GM13976 (cell line): Measurements from ENCODE around the gene CERK.

Experiments used
- DNase-seq: peaks from one replicate; pipeline ENCODE4 v3.0.0; 2012; ENCODE audit warnings: low spot score
- in situ Hi-C: fragments of 300-500 bp; cut with MboI; formaldehyde crosslinking; loops from one replicate; pipeline ENCODE4 v1.12.0; 2022; ENCODE audit warnings: low sequenced_read_pairs, mixed read lengths, inconsistent platforms; ENCODE audit not compliant: unreplicated experiment
- TF ChIP-seq, protein P1 (sequence below): IDR thresholded peaks from 2 replicates; pipeline ENCODE4 v1.5.1; 2012; ENCODE audit warnings: borderline replicate concordance, mild to moderate bottlenecking; ENCODE audit not compliant: insufficient read depth; ENCODE audit errors: extremely low read depth, missing control alignments, control extremely low read depth

The CERK gene

DNA sequence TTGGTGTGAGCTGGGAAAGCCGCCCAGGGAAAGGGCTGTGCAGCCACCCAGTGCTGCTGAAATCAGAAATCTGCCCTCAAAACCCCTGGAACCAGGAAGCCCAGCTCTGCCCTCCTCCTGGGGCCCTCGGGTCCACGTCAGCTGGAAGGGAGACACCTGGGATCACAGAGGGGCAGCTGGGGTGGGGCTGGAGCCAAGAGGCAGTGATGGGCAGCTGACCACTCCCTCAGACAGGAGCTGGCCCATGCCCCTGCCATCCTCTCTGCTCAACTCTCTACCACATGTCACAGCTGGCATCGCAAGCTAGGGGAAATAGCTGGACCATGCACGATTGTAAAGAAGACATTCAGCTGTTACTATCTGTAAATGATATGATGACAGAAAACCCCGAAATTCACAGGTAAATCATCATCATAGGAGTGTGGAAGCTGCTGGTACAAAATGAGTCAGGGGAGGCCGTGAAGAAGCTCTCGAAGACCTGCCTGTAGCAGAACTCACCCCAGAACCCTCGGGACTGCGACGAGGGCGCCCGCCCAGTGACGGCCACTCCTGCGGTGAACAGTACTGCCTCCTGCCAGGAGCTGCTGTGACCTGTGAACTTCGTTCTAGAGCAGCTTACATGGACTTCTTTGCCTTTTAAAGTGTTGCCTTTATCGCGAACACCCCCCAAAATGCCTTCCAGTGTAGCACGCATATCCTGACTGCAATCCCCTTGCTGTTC, 55.9 kb downstream of the CERK start:
- TF ChIP-seq, protein P1, sequence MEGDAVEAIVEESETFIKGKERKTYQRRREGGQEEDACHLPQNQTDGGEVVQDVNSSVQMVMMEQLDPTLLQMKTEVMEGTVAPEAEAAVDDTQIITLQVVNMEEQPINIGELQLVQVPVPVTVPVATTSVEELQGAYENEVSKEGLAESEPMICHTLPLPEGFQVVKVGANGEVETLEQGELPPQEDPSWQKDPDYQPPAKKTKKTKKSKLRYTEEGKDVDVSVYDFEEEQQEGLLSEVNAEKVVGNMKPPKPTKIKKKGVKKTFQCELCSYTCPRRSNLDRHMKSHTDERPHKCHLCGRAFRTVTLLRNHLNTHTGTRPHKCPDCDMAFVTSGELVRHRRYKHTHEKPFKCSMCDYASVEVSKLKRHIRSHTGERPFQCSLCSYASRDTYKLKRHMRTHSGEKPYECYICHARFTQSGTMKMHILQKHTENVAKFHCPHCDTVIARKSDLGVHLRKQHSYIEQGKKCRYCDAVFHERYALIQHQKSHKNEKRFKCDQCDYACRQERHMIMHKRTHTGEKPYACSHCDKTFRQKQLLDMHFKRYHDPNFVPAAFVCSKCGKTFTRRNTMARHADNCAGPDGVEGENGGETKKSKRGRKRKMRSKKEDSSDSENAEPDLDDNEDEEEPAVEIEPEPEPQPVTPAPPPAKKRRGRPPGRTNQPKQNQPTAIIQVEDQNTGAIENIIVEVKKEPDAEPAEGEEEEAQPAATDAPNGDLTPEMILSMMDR: no peak
- no peak for DNase-seq
- in situ Hi-C loops: loop anchor here (10.0 kb wide), 1 partner anchor 117 kb away; no protein-coding TSS in a partner anchor

DNA sequence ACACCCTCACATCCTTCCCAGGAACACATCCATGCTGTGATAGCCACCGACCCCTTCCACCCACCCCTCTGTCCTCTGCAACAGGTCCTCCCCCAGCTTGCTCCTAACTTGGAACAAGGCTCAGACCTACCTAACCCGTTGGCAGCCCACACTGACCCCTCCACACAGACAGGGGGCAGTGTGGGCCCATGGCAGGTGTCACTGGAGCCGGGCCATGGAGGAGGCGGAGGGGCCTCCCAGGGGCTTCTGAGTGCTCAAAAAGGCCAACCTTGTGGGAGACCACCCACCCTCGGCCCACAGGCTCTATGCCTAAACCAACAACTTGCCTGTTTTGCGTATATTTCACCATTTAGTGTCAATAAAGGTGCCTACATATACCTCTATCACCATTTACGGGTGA, 57.0 kb downstream of the CERK start:
- TF ChIP-seq, protein P1: peak; percentile 51
- DNase-seq: peak; percentile 66
- in situ Hi-C loops: loop anchor here (10.0 kb wide), 1 partner anchor 116 kb away; no protein-coding TSS in a partner anchor

DNA sequence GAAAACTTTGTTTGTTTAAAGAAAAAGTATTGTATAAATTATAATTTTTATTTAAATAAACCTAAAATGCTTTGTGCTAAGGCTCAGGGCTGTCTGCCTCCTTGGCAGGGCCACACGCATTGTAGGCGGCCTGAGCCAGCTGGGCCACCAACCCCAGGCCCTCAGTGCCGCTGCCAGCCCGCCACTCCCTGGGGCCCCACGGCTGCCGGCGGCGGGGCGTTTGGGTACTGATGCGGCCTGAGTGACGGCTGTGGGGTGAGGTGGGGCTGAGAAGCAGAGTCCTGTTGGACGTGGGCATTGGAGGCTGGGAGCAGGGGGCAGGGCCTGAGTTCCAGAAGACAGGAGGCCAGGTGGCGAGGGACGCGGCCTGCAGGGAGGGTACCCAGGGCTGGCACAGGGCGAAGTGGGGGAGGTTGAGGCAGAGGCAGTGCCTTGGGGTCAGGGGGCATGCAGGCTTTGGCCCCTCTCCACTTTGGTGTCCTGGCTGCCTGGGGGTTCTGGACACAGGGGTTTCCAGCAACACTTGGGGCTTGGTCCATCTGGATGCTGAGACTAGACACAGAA, 58.3 kb downstream of the CERK start:
- in situ Hi-C loops: loop anchor here (10.0 kb wide), 1 partner anchor 115 kb away; no protein-coding TSS in a partner anchor
- DNase-seq: no peak
- TF ChIP-seq, protein P1: no peak

DNA sequence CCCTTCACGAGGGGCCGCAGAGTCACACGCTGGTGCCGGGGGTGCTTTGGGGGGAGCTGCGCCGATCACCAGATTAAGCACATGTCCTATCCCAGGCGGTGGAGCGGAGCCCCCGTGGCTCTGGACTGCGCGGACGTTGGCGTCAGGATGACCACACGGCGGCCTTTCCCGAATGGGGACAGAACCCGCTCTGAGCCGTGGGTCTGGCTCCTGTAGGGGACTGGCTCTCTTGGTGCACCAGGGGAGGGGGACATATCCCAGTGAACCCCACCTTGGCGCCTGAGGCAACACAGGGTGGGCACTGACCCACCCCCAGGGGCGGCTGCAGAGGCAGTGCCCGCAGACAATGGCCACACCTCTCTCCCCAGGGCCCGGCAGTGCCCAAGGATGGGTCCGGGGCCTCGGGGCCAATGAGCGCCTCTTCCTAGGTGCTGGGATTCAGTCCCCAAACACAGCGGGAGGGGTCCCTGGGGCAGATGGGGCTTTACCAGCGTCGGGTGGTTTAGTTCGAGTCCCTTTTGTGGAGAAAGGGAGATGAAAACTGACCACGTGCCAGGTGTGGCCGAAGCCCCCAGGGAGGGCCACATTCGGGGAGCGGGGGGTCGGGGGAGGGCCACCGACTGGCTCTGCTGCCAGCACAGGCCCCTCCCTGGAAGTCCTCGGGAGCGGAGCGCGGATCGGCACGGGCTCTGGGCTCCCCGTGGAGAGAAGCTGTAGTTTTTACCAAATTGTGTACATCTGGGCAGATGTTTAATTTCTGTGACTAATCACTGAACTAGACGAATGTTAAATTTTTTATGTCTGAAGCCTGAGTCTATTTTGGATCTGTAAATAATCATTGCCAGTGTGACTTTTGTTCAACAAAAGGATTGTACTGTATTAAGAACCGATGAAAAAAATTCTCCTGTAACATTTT, 59.0 kb downstream of the CERK start:
- TF ChIP-seq, protein P1: no peak
- DNase-seq: no peak
- in situ Hi-C loops: no loop called here

DNA sequence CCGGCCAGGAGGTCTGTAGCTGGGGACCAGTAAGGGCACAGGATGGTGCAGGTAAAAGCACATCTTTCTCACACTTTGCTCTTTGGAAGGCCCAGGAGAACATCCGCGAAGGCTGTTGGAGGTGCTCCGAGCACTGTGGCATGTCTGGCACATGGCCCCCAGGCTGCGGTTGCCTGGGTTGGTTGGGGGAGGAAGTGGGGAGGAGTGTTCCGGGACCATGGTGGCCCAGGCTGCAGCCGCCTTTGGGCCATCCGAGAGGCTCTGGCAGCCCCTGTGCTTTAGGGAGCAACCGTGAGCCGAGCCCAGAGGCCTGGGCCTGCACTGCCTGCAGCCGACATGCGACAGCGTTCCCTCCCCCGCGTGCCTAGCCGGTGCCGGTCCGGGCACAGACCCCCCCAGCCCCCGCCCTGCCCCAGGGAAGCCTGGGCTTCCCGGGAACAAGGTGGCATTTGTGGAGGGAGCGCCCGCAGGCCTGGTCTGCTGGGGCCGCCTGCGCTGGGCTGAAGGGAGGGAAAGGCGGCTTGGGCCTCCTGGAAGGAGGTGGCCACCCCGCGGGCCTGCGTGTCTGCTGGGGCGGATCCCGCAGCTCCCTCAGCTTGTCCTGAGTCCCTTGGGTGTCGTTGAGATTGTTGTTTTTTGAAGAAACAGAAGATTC, 59.9 kb downstream of the CERK start:
- in situ Hi-C loops: no loop called here
- no peak for DNase-seq

More for the DNA sequence above, 59.9 kb downstream of the CERK start:
- TF ChIP-seq, protein P1: no peak
